OCI-LY1 (cell line): ENCODE data around the gene FAM228A.
"Not testable (repeated sequence)": the region's sequence is repeated elsewhere in the genome, so short reads cannot be mapped to it uniquely, and the experiment has no call there.

Source experiments
- H2AFZ ChIP-seq: fragments of 200-600 bp; sonication (generic), shearing (Covaris generic); 2 replicates; pipeline ENCODE4 v1.6.0; 2014; ENCODE audit warnings: antibody characterized with exemption, mild to moderate bottlenecking, low read length
- H3F3A ChIP-seq: fragments of 200-600 bp; sonication (generic), shearing (Covaris generic); 2 replicates; pipeline ENCODE4 v1.6.0; 2014; ENCODE audit warnings: mild to moderate bottlenecking, antibody characterized with exemption, low read length, moderate library complexity; ENCODE audit not compliant: insufficient read depth
- H3K27ac ChIP-seq: fragments of 200-600 bp; sonication (generic); 2 replicates; pipeline ENCODE4 v1.5.1; 2014; ENCODE audit warnings: low read length, mixed run types, mild to moderate bottlenecking, low read depth; ENCODE audit not compliant: poor library complexity, severe bottlenecking
- H3K27me3 ChIP-seq: fragments of 200-600 bp; sonication (generic); 2 replicates; pipeline ENCODE4 v1.6.0; 2014; ENCODE audit warnings: antibody characterized with exemption, mild to moderate bottlenecking, low read length, moderate library complexity; ENCODE audit not compliant: insufficient read depth
- H3K36me3 ChIP-seq: fragments of 200-600 bp; sonication (generic); 2 replicates; pipeline ENCODE4 v1.6.1; 2014; ENCODE audit warnings: mild to moderate bottlenecking, antibody characterized with exemption, low read length, moderate library complexity, mixed read lengths; ENCODE audit not compliant: insufficient read depth
- H3K4me1 ChIP-seq: fragments of 200-600 bp; sonication (generic); 2 replicates; pipeline ENCODE4 v1.5.1; 2014; ENCODE audit warnings: mild to moderate bottlenecking, low read length, moderate library complexity; ENCODE audit not compliant: insufficient read depth, severe bottlenecking
- H3K4me2 ChIP-seq: fragments of 200-600 bp; sonication (generic), shearing (Covaris generic); 2 replicates; pipeline ENCODE4 v1.6.1; 2014; ENCODE audit warnings: low read length
- H3K4me3 ChIP-seq: fragments of 200-600 bp; sonication (generic); 2 replicates; pipeline ENCODE4 v1.5.1; 2014; ENCODE audit warnings: low read length, low read depth, mild to moderate bottlenecking, mixed read lengths; ENCODE audit not compliant: poor library complexity, severe bottlenecking
- H3K79me2 ChIP-seq: fragments of 200-600 bp; shearing (Covaris generic); 2 replicates; pipeline ENCODE4 v1.6.1; 2016; ENCODE audit warnings: mixed run types, low read length, mixed read lengths; ENCODE audit not compliant: insufficient read depth
- H3K9ac ChIP-seq: fragments of 200-600 bp; sonication (generic), shearing (Covaris generic); 2 replicates; pipeline ENCODE4 v1.6.1; 2014; ENCODE audit warnings: mild to moderate bottlenecking, low read length, mixed read lengths
- H3K9me2 ChIP-seq: fragments of 200-600 bp; sonication (generic), shearing (Covaris generic); 2 replicates; pipeline ENCODE4 v1.6.1; 2014; ENCODE audit warnings: low read depth, mild to moderate bottlenecking, low read length, mixed read lengths
- H3K9me3 ChIP-seq: fragments of 200-600 bp; shearing (Covaris generic); 2 replicates; pipeline ENCODE4 v1.6.1; 2014; ENCODE audit warnings: low read length, mixed read lengths
- H4K20me1 ChIP-seq: fragments of 200-600 bp; sonication (generic), shearing (Covaris generic); 2 replicates; pipeline ENCODE4 v1.6.0; 2016; ENCODE audit warnings: mild to moderate bottlenecking, low read length; ENCODE audit not compliant: insufficient read depth
- CTCF ChIP-seq: fragments of 200-600 bp; sonication (generic), shearing (Covaris generic); IDR thresholded peaks from 2 replicates; pipeline ENCODE4 v1.5.1; 2017; ENCODE audit warnings: mild to moderate bottlenecking, antibody characterized with exemption, low read length, moderate library complexity, mixed read lengths
- EZH2 ChIP-seq: fragments of 200-600 bp; sonication (generic), shearing (Covaris generic); IDR thresholded peaks from 2 replicates; pipeline ENCODE4 v1.8.0; 2017; ENCODE audit warnings: borderline replicate concordance, mixed run types, mild to moderate bottlenecking, antibody characterized with exemption, low read length, moderate library complexity, mixed read lengths

FAM228A gene

GRCh38 chr2:24174851-24175277, at the start of gene FAM228A:
Gene FAM228A (plus strand): TSS chr2:24175053. CDS start chr2:24175481, 428 bp downstream.
- Histone ChIP-seq H3K9me3 (no peaks in the 10 kb centered on the region), H3K9ac (no peak within 1 kb of the TSS), H3K79me2 (no peaks in the 10 kb centered on the region), H3K9me2 (no peaks in the 10 kb centered on the region), H4K20me1 (no peaks in the 10 kb centered on the region), H3K36me3 (no peaks in the 10 kb centered on the region), H2AFZ (no peak within 1 kb of the TSS), H3K27ac (no peak within 1 kb of the TSS), H3F3A (no peaks in the 10 kb centered on the region), H3K4me1 (no peaks in the 10 kb centered on the region), H3K4me3 (no peak within 1 kb of the TSS), H3K4me2 (no peak within 1 kb of the TSS), H3K27me3 (no peaks in the 10 kb centered on the region)
- TF ChIP-seq EZH2 (no peak), CTCF (no peak)

- H4K20me1 ChIP-seq = no peaks in the 10 kb centered on the region
- H3K79me2 ChIP-seq = peaks cover 7% of the 10 kb centered on the region; the same call in 1 of the 2 replicates
- no peak overlapping the region for H3K4me3 ChIP-seq
- H3K9me2 ChIP-seq = no peaks in the 10 kb centered on the region
- H3K9ac ChIP-seq = no peak overlapping the region
- 0 out of 2 replicates have a peak, but pooled peaks cover 5% of the 10 kb centered on the region for H3F3A ChIP-seq
- no peak overlapping the region for H2AFZ ChIP-seq
- no peak for TF ChIP-seq EZH2
- TF ChIP-seq CTCF = no peak
- no peak overlapping the region for H3K4me2 ChIP-seq
- no peak overlapping the region for H3K27ac ChIP-seq
- H3K4me1 ChIP-seq = peaks cover 22% of the 10 kb centered on the region
- H3K36me3 ChIP-seq = no peaks in the 10 kb centered on the region
- no peaks in the 10 kb centered on the region for H3K9me3 ChIP-seq
- H3K27me3 ChIP-seq = no peaks in the 10 kb centered on the region
These were observed 48.9 kb upstream of the FAM228A start for GRCh38 chr2:24125956-24126355.

- H3K9me3 ChIP-seq = peaks cover 4% of the 10 kb centered on the region; the same call in 1 of the 2 replicates
- H3K9ac ChIP-seq = no peak overlapping the region
- H2AFZ ChIP-seq = no peak overlapping the region
- H3F3A ChIP-seq = no peaks in the 10 kb centered on the region
- H3K79me2 ChIP-seq = no peaks in the 10 kb centered on the region
- no peak overlapping the region for H3K4me2 ChIP-seq
- no peak overlapping the region for H3K4me3 ChIP-seq
- no peaks in the 10 kb centered on the region for H3K9me2 ChIP-seq
- no peaks in the 10 kb centered on the region for H3K27me3 ChIP-seq
- TF ChIP-seq CTCF (no peak), EZH2 (no peak)
- H3K27ac ChIP-seq = no peak overlapping the region
- no peaks in the 10 kb centered on the region for H4K20me1 ChIP-seq
- H3K4me1 ChIP-seq = no peaks in the 10 kb centered on the region
- no peaks in the 10 kb centered on the region for H3K36me3 ChIP-seq
These were observed 42.3 kb upstream of the FAM228A start for GRCh38 chr2:24132543-24132942.

GRCh38 chr2:24140305-24140704, 34.5 kb upstream of the FAM228A start:
- H3K9ac ChIP-seq, H3K9me3 ChIP-seq, H3F3A ChIP-seq, H3K4me3 ChIP-seq, H4K20me1 ChIP-seq, H3K9me2 ChIP-seq, H3K27ac ChIP-seq, H3K4me2 ChIP-seq, H3K79me2 ChIP-seq, H3K36me3 ChIP-seq, H2AFZ ChIP-seq, H3K27me3 ChIP-seq, H3K4me1 ChIP-seq: not testable (repeated sequence)
